Epithelial cell of proximal tubule (primary cell): ENCODE results near the gene SLC16A1. TPM values are rescaled to one million over a fixed set of nuclear protein-coding genes. Genes with fewer than 3 reads are reported as not detected.
"Not testable (repeated sequence)": the region's sequence is repeated elsewhere in the genome, so short reads cannot be mapped to it uniquely, and the experiment has no call there.

Experiments used
- DNase-seq: peaks from one replicate; pipeline ENCODE4 v3.0.0-alpha.2; 2011; ENCODE audit warnings: low read depth
- H3K4me3 ChIP-seq: 2 replicates; pipeline ENCODE4 v1.5.1; 2011; ENCODE audit warnings: low read depth, mild to moderate bottlenecking, low read length
- CTCF ChIP-seq: conservative IDR thresholded peaks from 2 replicates; pipeline ENCODE4 v1.5.1; 2012; ENCODE audit warnings: low read depth, mild to moderate bottlenecking, low read length
- total RNA-seq: library from RNA; depleted of rRNA; stranded (reverse); fragments of >200 nt; gene quantifications from 2 replicates; pipeline ENCODE4 v1.2.3, GENCODE V29; 2015

SLC16A1 gene
- total RNA-seq, 1 donor from 2014 or later: 61.4 TPM

- no peak for DNase-seq
- no peak overlapping the region for H3K4me3 ChIP-seq
- no peak for TF ChIP-seq CTCF
Observed at GRCh38 chr1:112971006-112971405, 15.0 kb upstream of the SLC16A1 start.

- H3K4me3 ChIP-seq: no peak overlapping the region
- no peak for DNase-seq
- TF ChIP-seq CTCF: no peak
Observed at GRCh38 chr1:112964347-112964746, 8.4 kb upstream of the SLC16A1 start.

- no peak for DNase-seq
- no peak overlapping the region for H3K4me3 ChIP-seq
- no peak for TF ChIP-seq CTCF
Observed at GRCh38 chr1:112961072-112961471, 5.1 kb upstream of the SLC16A1 start.

- no peak for DNase-seq
- no peak overlapping the region for H3K4me3 ChIP-seq
- TF ChIP-seq CTCF: no peak
Observed at GRCh38 chr1:112960384-112960783, 4.4 kb upstream of the SLC16A1 start.

GRCh38 chr1:112958236-112958635 is 2.2 kb upstream of the SLC16A1 start:
- H3K4me3 ChIP-seq: peak overlapping the region; percentile 78
- not testable (repeated sequence) for DNase-seq

- peak overlapping the region; percentile 78 for H3K4me3 ChIP-seq
- peak; percentile 82 for DNase-seq
- no peak for TF ChIP-seq CTCF
Observed at GRCh38 chr1:112957133-112957812, 1.3 kb upstream of the SLC16A1 start.

GRCh38 chr1:112956544-112957132 is 642 bp upstream of the SLC16A1 start:
- no peak for DNase-seq
- peak; percentile 4 for TF ChIP-seq CTCF
- H3K4me3 ChIP-seq: peak overlapping the region; percentile 78
